ENCODE data around the gene INTS11. TPM values are rescaled to one million over a fixed set of nuclear protein-coding genes. Genes with fewer than 3 reads are reported as not detected.

The INTS11 gene
- polyA plus RNA-seq, 1 experiment: 95.8 TPM

DNA sequence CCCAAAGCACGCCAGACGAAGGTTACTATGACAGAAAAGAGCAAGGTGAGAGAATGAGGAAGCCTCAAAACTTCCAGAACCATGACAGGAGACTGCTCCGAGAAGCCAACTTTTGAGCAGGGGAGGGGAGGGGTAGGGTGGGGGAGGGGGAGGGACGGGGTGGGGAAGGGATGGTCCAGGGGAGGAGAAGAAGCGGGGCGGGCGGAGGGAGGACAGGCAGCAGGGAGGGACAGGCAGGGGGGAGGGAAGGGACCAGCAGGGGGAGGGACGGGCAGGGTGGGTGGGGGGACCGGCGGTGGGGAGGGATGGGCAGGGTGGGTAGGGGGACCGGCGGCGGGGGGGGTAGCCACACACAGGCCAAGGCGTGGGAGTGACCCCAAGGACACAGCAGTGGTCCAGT lies 2.0 kb downstream of the INTS11 start:
- POLR2A ChIA-PET: no interaction called here
- TF ChIP-seq, protein P1, sequence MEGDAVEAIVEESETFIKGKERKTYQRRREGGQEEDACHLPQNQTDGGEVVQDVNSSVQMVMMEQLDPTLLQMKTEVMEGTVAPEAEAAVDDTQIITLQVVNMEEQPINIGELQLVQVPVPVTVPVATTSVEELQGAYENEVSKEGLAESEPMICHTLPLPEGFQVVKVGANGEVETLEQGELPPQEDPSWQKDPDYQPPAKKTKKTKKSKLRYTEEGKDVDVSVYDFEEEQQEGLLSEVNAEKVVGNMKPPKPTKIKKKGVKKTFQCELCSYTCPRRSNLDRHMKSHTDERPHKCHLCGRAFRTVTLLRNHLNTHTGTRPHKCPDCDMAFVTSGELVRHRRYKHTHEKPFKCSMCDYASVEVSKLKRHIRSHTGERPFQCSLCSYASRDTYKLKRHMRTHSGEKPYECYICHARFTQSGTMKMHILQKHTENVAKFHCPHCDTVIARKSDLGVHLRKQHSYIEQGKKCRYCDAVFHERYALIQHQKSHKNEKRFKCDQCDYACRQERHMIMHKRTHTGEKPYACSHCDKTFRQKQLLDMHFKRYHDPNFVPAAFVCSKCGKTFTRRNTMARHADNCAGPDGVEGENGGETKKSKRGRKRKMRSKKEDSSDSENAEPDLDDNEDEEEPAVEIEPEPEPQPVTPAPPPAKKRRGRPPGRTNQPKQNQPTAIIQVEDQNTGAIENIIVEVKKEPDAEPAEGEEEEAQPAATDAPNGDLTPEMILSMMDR (IDR thresholded peaks at IDR 0.05; ENCODE audit: insufficient read depth, low read depth, low read length): no peak
- Histone ChIP-seq H3K4me3 (ENCODE audit: low read depth, low read length) (no peak overlapping the region), H3K27me3 (ENCODE audit: control insufficient read depth, insufficient read depth, low read length) (no peaks in the 10 kb centered on the region), H3K36me3 (ENCODE audit: control insufficient read depth, insufficient read depth, low read length) (peaks cover 25% of the 10 kb centered on the region)
- CTCF ChIA-PET: no interaction called here
- no peak for DNase-seq (ENCODE audit: low read depth)

DNA sequence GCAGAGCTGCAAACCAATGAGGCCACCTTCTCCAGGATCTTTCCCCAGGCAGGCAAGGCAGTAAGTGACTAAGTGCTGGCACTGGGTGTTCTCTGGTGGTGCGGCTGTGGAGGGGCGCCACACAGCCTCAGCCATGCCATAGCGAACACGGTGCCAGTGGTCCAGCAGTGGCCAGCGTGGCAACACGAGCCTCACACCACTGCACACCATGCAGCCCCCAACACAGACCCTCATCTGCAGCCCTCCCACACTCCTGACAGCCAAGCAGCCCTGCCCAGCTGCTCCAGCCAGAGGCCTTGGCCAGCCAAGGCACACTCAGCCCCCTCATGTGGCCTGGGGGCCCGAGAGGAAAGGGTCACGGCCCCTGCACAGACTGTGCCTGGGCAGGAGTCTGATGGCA lies 3.0 kb downstream of the INTS11 start:
- DNase-seq (ENCODE audit: low read depth): no peak
- no peak overlapping the region for H3K4me3 ChIP-seq (ENCODE audit: low read depth, low read length)
- ChIA-PET POLR2A (no interaction called here), CTCF (interaction anchor here (0.6 to 1.2 kb wide), 3 partner anchors 30 to 242 kb away, joined by 3 read pairs; no protein-coding TSS in a partner anchor)
- TF ChIP-seq, protein P1 (IDR thresholded peaks at IDR 0.05; ENCODE audit: insufficient read depth, low read depth, low read length): no peak
- peaks cover 22% of the 10 kb centered on the region for H3K36me3 ChIP-seq (ENCODE audit: control insufficient read depth, insufficient read depth, low read length)
- no peaks in the 10 kb centered on the region for H3K27me3 ChIP-seq (ENCODE audit: control insufficient read depth, insufficient read depth, low read length)

DNA sequence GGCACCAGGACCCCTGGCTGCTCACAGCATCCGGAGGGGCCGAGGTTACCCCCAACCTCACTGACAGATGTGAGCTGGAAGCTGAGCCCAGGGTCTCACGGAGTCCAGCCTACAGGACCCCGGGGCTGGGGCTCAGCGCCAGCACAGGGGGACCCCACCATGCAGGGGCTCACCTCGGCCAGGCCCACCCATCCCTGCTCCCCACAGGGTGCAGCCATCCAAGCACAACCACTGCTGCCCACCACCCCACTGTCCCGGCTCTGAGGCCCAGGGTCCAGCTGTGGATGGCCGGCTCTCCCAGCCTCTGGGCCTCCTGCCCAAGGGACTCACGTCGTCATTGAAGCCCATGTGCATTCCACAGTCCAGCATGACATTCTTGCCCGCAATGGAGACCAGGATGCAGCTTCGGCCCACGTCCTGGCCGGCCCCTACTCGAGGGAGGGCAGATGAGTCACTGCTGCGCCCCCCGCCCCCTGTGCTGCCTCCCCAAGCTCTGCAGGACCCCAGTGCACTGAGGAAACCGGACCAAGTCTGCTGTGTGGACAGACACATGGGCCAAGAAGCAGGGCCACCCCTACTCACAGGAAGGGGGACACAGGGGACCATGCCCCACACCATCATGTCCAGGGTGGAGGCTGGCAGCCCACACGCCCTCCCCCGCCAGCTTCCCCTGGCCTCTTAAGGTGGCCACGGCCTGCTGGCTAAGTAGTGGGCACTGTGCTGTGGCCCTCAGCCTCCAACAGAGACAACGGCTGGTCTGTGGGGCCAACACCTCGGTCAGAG lies 3.6 kb downstream of the INTS11 start:
- no peaks in the 10 kb centered on the region for H3K27me3 ChIP-seq (ENCODE audit: control insufficient read depth, insufficient read depth, low read length)
- TF ChIP-seq, protein P1 (IDR thresholded peaks at IDR 0.05; ENCODE audit: insufficient read depth, low read depth, low read length): no peak
- CTCF ChIA-PET: interaction anchor here (0.6 to 1.2 kb wide), 2 partner anchors 31 to 51 kb away, joined by 3 read pairs; no protein-coding TSS in a partner anchor

DNA sequence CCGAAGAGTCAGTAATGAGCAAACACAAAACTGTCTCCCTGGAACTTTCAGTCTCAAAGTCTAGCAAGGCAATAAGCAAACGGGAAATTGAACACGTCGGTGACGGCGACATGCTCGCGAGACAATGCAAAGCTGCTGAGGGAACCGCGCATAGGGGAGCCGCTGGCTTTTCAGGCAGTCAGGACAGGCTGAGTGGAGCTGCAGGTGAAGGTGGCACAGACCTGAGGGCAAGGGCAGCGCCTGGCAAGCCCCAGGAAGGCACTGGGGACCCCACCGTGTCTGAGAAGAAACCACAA lies 4.9 kb downstream of the INTS11 start:
- H3K27me3 ChIP-seq (ENCODE audit: control insufficient read depth, insufficient read depth, low read length): no peaks in the 10 kb centered on the region
- TF ChIP-seq, protein P1 (IDR thresholded peaks at IDR 0.05; ENCODE audit: insufficient read depth, low read depth, low read length): no peak
- ChIA-PET CTCF (no interaction called here), POLR2A (no interaction called here)
- no peak for DNase-seq (ENCODE audit: low read depth)
- peaks cover 24% of the 10 kb centered on the region for H3K36me3 ChIP-seq (ENCODE audit: control insufficient read depth, insufficient read depth, low read length)
- H3K4me3 ChIP-seq (ENCODE audit: low read depth, low read length): no peak overlapping the region

More for the DNA sequence above, 3.6 kb downstream of the INTS11 start:
- POLR2A ChIA-PET: no interaction called here
- Histone ChIP-seq H3K36me3 (ENCODE audit: control insufficient read depth, insufficient read depth, low read length) (peaks cover 22% of the 10 kb centered on the region), H3K4me3 (ENCODE audit: low read depth, low read length) (no peak overlapping the region)
- no peak for DNase-seq (ENCODE audit: low read depth)

DNA sequence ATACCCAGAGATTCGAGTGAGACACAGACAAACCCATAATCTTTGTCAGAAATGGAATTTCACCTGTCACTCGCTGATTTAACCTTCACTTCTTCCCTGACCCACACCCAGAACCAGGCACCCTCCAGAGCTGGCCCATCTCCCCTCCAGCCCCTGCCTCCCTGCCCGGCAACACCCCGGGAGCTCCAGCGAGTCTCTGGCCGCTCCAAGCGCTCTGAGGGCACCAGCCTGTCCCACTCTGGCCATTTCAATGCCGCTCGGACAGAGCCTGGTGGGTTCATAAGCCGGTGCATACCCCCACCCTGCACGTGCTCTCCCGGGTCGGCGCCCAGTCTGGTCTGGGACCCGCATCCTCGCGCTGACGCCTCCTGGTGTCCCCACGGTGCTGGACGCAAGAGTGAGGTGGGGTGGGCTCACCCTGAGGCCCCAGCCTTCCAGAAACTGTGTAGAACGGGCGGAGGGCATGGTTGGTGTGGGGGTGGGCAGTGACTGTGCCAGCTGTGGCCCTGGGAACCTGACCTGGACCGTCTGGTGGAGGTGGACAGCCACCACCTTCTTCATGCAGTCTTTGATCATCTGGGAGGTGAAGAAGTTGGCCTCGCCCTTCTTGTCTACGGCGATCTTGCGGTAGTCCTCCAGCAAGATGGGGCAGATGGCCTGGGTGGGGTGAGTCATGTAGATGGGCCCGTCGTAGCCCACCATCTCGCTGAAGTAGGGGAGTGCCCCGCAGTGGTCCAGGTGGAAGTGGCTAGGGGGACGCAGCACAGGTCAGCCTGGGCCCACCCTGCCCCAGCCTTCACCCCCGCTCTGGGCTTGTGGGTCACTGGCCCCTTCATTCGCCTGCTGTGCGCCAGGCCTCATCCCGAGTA lies 5.4 kb downstream of the INTS11 start:
- TF ChIP-seq, protein P1 (IDR thresholded peaks at IDR 0.05; ENCODE audit: insufficient read depth, low read depth, low read length): no peak
- Histone ChIP-seq H3K36me3 (ENCODE audit: control insufficient read depth, insufficient read depth, low read length) (peaks cover 28% of the 10 kb centered on the region), H3K4me3 (ENCODE audit: low read depth, low read length) (no peak overlapping the region), H3K27me3 (ENCODE audit: control insufficient read depth, insufficient read depth, low read length) (no peaks in the 10 kb centered on the region)
- CTCF ChIA-PET: interaction anchor here (1.1 to 1.3 kb wide), 2 partner anchors 52 to 53 kb away, joined by 3 to 4 read pairs; no protein-coding TSS in a partner anchor
- POLR2A ChIA-PET: interaction anchor here (0.5 to 0.6 kb wide), 2 partner anchors 56 to 111 kb away, joined by 3 to 6 read pairs; partner anchors contain the start of gene AURKAIP1
- DNase-seq (ENCODE audit: low read depth): no peak
